DOHH2 (cell line): ENCODE measurements around the gene ST3GAL5.

ENCODE experiments used
- H3F3A ChIP-seq: fragments of 200-600 bp; sonication (generic), shearing (Covaris generic); 2 replicates; pipeline ENCODE4 v1.6.0; 2016; ENCODE audit warnings: antibody characterized with exemption, mild to moderate bottlenecking; ENCODE audit not compliant: control insufficient read depth, insufficient read depth
- H3K27ac ChIP-seq: fragments of 200-600 bp; sonication (generic); 2 replicates; pipeline ENCODE4 v1.5.1; 2014; ENCODE audit warnings: low read depth, mild to moderate bottlenecking, low read length, moderate library complexity
- H3K27me3 ChIP-seq: fragments of 200-600 bp; sonication (generic); 2 replicates; pipeline ENCODE4 v1.6.1; 2014; ENCODE audit warnings: mild to moderate bottlenecking, low read length, mixed read lengths; ENCODE audit not compliant: control insufficient read depth
- H3K36me3 ChIP-seq: fragments of 200-600 bp; sonication (generic); 2 replicates; pipeline ENCODE4 v1.6.1; 2014; ENCODE audit warnings: mild to moderate bottlenecking, low read length, moderate library complexity, mixed read lengths; ENCODE audit not compliant: control insufficient read depth
- H3K4me1 ChIP-seq: fragments of 200-600 bp; sonication (generic); 2 replicates; pipeline ENCODE4 v1.6.1; 2014; ENCODE audit warnings: mild to moderate bottlenecking, low read length, mixed read lengths; ENCODE audit not compliant: control insufficient read depth
- H3K4me2 ChIP-seq: fragments of 200-600 bp; sonication (generic); 2 replicates; pipeline ENCODE4 v1.6.0; 2014; ENCODE audit warnings: mild to moderate bottlenecking, low read length, moderate library complexity
- H3K4me3 ChIP-seq: fragments of 200-600 bp; sonication (generic); 2 replicates; pipeline ENCODE4 v1.5.1; 2014; ENCODE audit warnings: mild to moderate bottlenecking, low read length, mixed read lengths
- H3K79me2 ChIP-seq: fragments of 200-600 bp; sonication (generic); 2 replicates; pipeline ENCODE4 v1.6.1; 2014; ENCODE audit warnings: mild to moderate bottlenecking, low read length, mixed read lengths; ENCODE audit not compliant: control insufficient read depth
- H3K9me2 ChIP-seq: fragments of 200-600 bp; sonication (generic); replicated peaks from 2 replicates; pipeline ENCODE4 v1.6.1; 2014; ENCODE audit warnings: mild to moderate bottlenecking, low read length, mixed read lengths; ENCODE audit not compliant: control insufficient read depth
- H3K9me3 ChIP-seq: fragments of 200-600 bp; sonication (generic); 2 replicates; pipeline ENCODE4 v1.6.1; 2014; ENCODE audit warnings: antibody characterized with exemption, low read length, mixed read lengths; ENCODE audit not compliant: control insufficient read depth, insufficient read depth
- H4K20me1 ChIP-seq: fragments of 200-600 bp; sonication (generic); 2 replicates; pipeline ENCODE4 v1.6.0; 2014; ENCODE audit warnings: low read depth, mild to moderate bottlenecking, antibody characterized with exemption, low read length, moderate library complexity; ENCODE audit not compliant: control insufficient read depth, insufficient read depth
- CTCF ChIP-seq: fragments of 200-600 bp; sonication (generic); IDR thresholded peaks from one replicate; pipeline ENCODE4 v1.5.1; 2014; ENCODE audit warnings: antibody characterized with exemption, mild to moderate bottlenecking, low read depth, low read length; ENCODE audit not compliant: poor library complexity, severe bottlenecking
- EZH2phosphoT487 ChIP-seq: fragments of 200-600 bp; sonication (generic); IDR thresholded peaks from 2 replicates; pipeline ENCODE4 v1.6.1; 2017; ENCODE audit warnings: borderline replicate concordance, mild to moderate bottlenecking, antibody characterized with exemption, low read length, moderate library complexity, mixed read lengths

ST3GAL5 gene

GRCh38 chr2:85929096-85930050 is 40.6 kb upstream of the ST3GAL5 start:
- TF ChIP-seq CTCF (no peak), EZH2phosphoT487 (no peak)
- no peaks in the 10 kb centered on the region for H4K20me1 ChIP-seq
- no peaks in the 10 kb centered on the region for H3K4me1 ChIP-seq
- no peaks in the 10 kb centered on the region for H3K79me2 ChIP-seq
- H3K9me2 ChIP-seq, result no peaks in the 10 kb centered on the region
- H3K9me3 ChIP-seq, result no peaks in the 10 kb centered on the region
- no peaks in the 10 kb centered on the region for H3K36me3 ChIP-seq
- no peaks in the 10 kb centered on the region for H3K27me3 ChIP-seq
- H3K4me3 ChIP-seq, result no peak overlapping the region
- no peak overlapping the region for H3K4me2 ChIP-seq
- no peaks in the 10 kb centered on the region for H3F3A ChIP-seq
- no peak overlapping the region for H3K27ac ChIP-seq

- peaks cover 6% of the 10 kb centered on the region; the same call in 1 of the 2 replicates for H3K27me3 ChIP-seq
- TF ChIP-seq CTCF (no peak), EZH2phosphoT487 (no peak)
- H4K20me1 ChIP-seq, result no peaks in the 10 kb centered on the region
- no peaks in the 10 kb centered on the region for H3K9me2 ChIP-seq
- no peaks in the 10 kb centered on the region for H3K36me3 ChIP-seq
- no peak overlapping the region for H3K4me3 ChIP-seq
- no peaks in the 10 kb centered on the region for H3K4me1 ChIP-seq
- no peak overlapping the region for H3K4me2 ChIP-seq
- H3K79me2 ChIP-seq, result no peaks in the 10 kb centered on the region
- no peaks in the 10 kb centered on the region for H3F3A ChIP-seq
- no peaks in the 10 kb centered on the region for H3K9me3 ChIP-seq
- no peak overlapping the region for H3K27ac ChIP-seq
These were observed 38.3 kb upstream of the ST3GAL5 start for GRCh38 chr2:85926931-85927661.

GRCh38 chr2:85926526-85926925 is 37.7 kb upstream of the ST3GAL5 start:
- Histone ChIP-seq H3K4me1 (no peaks in the 10 kb centered on the region), H3K79me2 (no peaks in the 10 kb centered on the region), H3K4me3 (no peak overlapping the region), H3K27ac (no peak overlapping the region), H3K27me3 (peaks cover 10% of the 10 kb centered on the region; the same call in 1 of the 2 replicates), H3K9me3 (no peaks in the 10 kb centered on the region), H3F3A (no peaks in the 10 kb centered on the region), H4K20me1 (no peaks in the 10 kb centered on the region), H3K9me2 (no peaks in the 10 kb centered on the region), H3K4me2 (no peak overlapping the region), H3K36me3 (no peaks in the 10 kb centered on the region)
- TF ChIP-seq EZH2phosphoT487 (no peak), CTCF (no peak)
